Vagina (tissue), 2 donors: Measurements from ENCODE around the gene TMEM179. TPM values are rescaled to one million over a fixed set of nuclear protein-coding genes. Genes with fewer than 3 reads are reported as not detected.

Experiments
- DNase-seq, 2 donors: peaks; one replicate each; pipeline ENCODE4 v3.0.0-alpha.2; 2017; ENCODE audit errors: extremely low spot score in 2 of 2
- H3K27ac ChIP-seq: fragments of 200-600 bp; sonication (generic); one replicate; pipeline ENCODE4 v1.5.1; 2019
- H3K27me3 ChIP-seq: fragments of 200-600 bp; sonication (generic); one replicate; pipeline ENCODE4 v1.5.1; 2019
- H3K36me3 ChIP-seq, 2 donors: fragments of 200-600 bp; sonication (generic); one replicate each; pipeline ENCODE4 v1.5.1; 2017 to 2019
- H3K4me1 ChIP-seq: fragments of 200-600 bp; sonication (generic); one replicate; pipeline ENCODE4 v1.5.1; 2019
- H3K4me3 ChIP-seq, 2 donors: fragments of 200-600 bp; sonication (generic); 1 replicate in 1 of 2; 2 replicates in 1 of 2; pipeline ENCODE4 v1.5.1; 2016 to 2019
- H3K9me3 ChIP-seq: fragments of 200-600 bp; sonication (generic); one replicate; pipeline ENCODE4 v1.5.1; 2019
- POLR2A ChIP-seq, 2 donors: fragments of 450-650 bp; IDR thresholded peaks; one replicate each; pipeline ENCODE4 v1.6.1; 2017; ENCODE audit warnings: antibody characterized with exemption in 2 of 2, mild to moderate bottlenecking in 2 of 2, moderate library complexity in 2 of 2
- POLR2AphosphoS5 ChIP-seq, 2 donors: sonication (generic); formaldehyde crosslinking; IDR thresholded peaks; one replicate each; pipeline ENCODE4 v1.9.0; 2017; ENCODE audit warnings: antibody characterized with exemption in 2 of 2, mild to moderate bottlenecking in 2 of 2, low read depth in 1 of 2; ENCODE audit not compliant: insufficient read depth in 1 of 2
- intact Hi-C: fragments of 100-400 bp; cut with DNase I; formaldehyde crosslinking; loops from one replicate; pipeline ENCODE4 v1.15.1; 2023
- total RNA-seq: library from RNA; depleted of rRNA; stranded (reverse); fragments of >200 nt; gene quantifications from one replicate; pipeline ENCODE4 v1.2.3, GENCODE V29; 2016
- TF ChIP-seq, protein P1 (sequence below), 3 experiments: fragments of 450-650 bp in 2 of 3; fragments of 200-600 bp in 1 of 3; sonication (generic) in 1 of 3; IDR thresholded peaks; one replicate each; pipeline ENCODE4 v1.5.1; 2017 to 2019; ENCODE audit warnings: antibody characterized with exemption in 3 of 3, mild to moderate bottlenecking in 2 of 3, moderate library complexity in 2 of 3

The TMEM179 gene
- total RNA-seq, 1 donor from 2014 or later: 7.9 TPM

DNA sequence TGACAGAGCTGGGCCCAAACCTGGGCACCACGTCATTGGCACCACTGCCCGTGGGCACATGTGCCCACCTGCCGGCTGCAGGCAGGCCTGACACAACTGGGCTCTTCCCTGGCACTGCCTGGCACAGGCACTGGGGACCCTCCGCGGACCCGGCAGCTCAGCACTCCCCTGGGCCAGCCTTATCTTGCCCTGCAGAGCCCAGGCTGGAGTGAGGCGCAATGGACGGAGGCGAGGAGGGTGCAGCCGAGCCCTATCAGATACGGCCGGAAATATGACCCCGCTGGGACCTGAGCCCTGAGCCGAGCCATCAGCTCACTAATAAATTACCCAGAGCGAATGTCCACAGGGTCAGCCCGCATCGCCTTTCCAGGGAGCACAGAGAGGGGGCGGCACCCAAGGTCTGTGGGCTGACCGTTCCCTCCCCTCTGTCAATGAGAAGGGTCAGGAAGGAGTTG, 26.7 kb downstream of the TMEM179 start:
- Histone ChIP-seq H3K4me1 (no peaks in the 10 kb centered on the region), H3K36me3 (no peaks in the 10 kb centered on the region), H3K4me3 (no peak overlapping the region), H3K27me3 (no peaks in the 10 kb centered on the region), H3K9me3 (no peaks in the 10 kb centered on the region), H3K27ac (no peak overlapping the region)
- no peak for DNase-seq
- TF ChIP-seq POLR2AphosphoS5 (IDR thresholded peaks at IDR 0.05; ENCODE audit: insufficient read depth in 1 of 2, low read depth in 1 of 2): no peak
- TF ChIP-seq, protein P1, sequence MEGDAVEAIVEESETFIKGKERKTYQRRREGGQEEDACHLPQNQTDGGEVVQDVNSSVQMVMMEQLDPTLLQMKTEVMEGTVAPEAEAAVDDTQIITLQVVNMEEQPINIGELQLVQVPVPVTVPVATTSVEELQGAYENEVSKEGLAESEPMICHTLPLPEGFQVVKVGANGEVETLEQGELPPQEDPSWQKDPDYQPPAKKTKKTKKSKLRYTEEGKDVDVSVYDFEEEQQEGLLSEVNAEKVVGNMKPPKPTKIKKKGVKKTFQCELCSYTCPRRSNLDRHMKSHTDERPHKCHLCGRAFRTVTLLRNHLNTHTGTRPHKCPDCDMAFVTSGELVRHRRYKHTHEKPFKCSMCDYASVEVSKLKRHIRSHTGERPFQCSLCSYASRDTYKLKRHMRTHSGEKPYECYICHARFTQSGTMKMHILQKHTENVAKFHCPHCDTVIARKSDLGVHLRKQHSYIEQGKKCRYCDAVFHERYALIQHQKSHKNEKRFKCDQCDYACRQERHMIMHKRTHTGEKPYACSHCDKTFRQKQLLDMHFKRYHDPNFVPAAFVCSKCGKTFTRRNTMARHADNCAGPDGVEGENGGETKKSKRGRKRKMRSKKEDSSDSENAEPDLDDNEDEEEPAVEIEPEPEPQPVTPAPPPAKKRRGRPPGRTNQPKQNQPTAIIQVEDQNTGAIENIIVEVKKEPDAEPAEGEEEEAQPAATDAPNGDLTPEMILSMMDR (IDR thresholded peaks at IDR 0.05): no peak
- no peak for TF ChIP-seq POLR2A (IDR thresholded peaks at IDR 0.05)
- intact Hi-C loops: no loop called here

DNA sequence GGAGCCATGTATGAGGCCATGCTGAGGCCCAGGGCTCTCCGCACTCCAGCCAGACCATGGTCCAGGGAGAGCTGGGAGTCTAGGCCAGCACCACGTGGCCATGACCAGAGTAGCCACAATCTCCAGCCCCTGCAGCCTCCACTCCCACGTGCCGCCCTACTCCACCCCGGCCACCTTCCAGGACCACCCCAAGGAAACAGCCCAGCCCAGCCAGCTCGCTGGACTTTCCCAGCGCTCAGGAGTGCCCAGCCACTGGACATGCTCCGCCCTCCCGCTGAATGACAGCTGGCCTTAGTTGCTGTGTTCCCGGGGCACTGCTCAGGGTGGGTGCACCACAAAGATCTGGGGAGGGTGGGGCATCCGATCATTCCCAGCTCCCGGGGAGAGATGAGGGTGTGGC, 27.1 kb downstream of the TMEM179 start:
- no peaks in the 10 kb centered on the region for H3K27me3 ChIP-seq
- TF ChIP-seq POLR2A (IDR thresholded peaks at IDR 0.05): no peak
- TF ChIP-seq, protein P1 (IDR thresholded peaks at IDR 0.05): no peak
- no peak for TF ChIP-seq POLR2AphosphoS5 (IDR thresholded peaks at IDR 0.05; ENCODE audit: insufficient read depth in 1 of 2, low read depth in 1 of 2)

DNA sequence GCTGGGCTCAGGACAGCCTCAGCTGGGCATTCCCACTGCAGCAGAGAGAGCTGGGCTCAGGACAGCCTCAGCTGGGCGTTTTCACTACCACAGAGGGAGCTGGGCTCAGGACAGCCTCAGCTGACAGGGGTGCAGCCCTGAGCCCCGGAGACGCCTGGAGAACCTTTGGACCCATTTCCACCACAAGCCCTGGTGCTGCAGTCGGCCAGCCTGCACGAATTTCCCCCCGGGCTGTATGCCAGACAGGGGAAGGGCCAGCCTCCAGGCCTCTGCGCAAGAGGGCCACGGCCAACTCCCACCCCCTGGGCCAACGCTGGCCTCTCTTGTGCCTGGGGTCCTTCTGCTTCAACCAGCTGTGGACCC, 27.6 kb downstream of the TMEM179 start:
- no peak for DNase-seq
- no peak overlapping the region for H3K4me3 ChIP-seq
- no peak for TF ChIP-seq POLR2A (IDR thresholded peaks at IDR 0.05)
- TF ChIP-seq, protein P1 (IDR thresholded peaks at IDR 0.05): no peak
- TF ChIP-seq POLR2AphosphoS5 (IDR thresholded peaks at IDR 0.05; ENCODE audit: insufficient read depth in 1 of 2, low read depth in 1 of 2): no peak
- H3K27ac ChIP-seq: no peak overlapping the region
- intact Hi-C loops: no loop called here
- no peaks in the 10 kb centered on the region for H3K9me3 ChIP-seq
- H3K36me3 ChIP-seq: no peaks in the 10 kb centered on the region
- H3K4me1 ChIP-seq: no peaks in the 10 kb centered on the region
- no peaks in the 10 kb centered on the region for H3K27me3 ChIP-seq

More for the DNA sequence above, 27.1 kb downstream of the TMEM179 start:
- Histone ChIP-seq H3K9me3 (no peaks in the 10 kb centered on the region), H3K36me3 (no peaks in the 10 kb centered on the region), H3K27ac (no peak overlapping the region), H3K4me1 (no peaks in the 10 kb centered on the region), H3K4me3 (no peak overlapping the region)
- no peak for DNase-seq
- intact Hi-C loops: no loop called here

DNA sequence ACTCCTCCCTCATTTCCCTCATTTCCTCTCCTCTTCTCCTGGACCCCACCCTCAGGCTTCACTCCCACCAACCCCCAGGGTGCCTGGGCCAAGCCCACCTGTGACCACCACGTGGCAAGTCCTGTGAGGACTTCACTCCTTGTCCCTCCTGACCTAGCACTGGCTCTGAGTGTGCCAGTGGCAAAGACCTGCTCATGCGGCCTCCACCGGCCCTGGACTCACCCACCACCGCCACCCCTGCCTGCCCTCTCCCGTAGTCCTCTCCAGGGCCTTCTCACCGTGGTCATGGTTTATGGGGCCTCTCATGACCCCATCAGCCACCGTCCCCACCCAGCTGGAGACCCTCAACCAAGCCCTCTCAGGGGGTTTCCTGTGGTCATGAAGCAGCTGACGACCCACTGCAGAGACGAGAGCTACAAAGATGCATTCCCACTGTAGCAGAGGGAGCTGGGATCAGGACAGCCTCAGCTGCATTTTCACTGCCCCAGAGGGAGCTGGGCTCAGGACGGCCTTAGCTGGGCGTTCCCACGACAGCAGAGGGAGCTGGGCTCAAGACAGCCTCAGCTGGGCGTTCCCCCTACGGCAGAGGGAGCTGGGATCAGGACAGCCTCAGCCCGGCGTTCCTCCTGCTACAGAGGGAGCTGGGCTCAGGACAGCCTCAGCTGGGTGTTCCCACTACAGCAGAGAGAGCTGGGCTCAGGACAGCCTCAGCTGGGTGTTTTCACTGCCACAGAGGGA, 28.2 kb downstream of the TMEM179 start:
- no peaks in the 10 kb centered on the region for H3K36me3 ChIP-seq
- H3K27me3 ChIP-seq: no peaks in the 10 kb centered on the region
- no peaks in the 10 kb centered on the region for H3K4me1 ChIP-seq
- intact Hi-C loops: no loop called here
- no peak for DNase-seq
- no peaks in the 10 kb centered on the region for H3K9me3 ChIP-seq
- H3K27ac ChIP-seq: no peak overlapping the region
- H3K4me3 ChIP-seq: no peak overlapping the region
- TF ChIP-seq POLR2A (IDR thresholded peaks at IDR 0.05) (no peak), POLR2AphosphoS5 (IDR thresholded peaks at IDR 0.05; ENCODE audit: insufficient read depth in 1 of 2, low read depth in 1 of 2) (no peak)
- TF ChIP-seq, protein P1 (IDR thresholded peaks at IDR 0.05): no peak

DNA sequence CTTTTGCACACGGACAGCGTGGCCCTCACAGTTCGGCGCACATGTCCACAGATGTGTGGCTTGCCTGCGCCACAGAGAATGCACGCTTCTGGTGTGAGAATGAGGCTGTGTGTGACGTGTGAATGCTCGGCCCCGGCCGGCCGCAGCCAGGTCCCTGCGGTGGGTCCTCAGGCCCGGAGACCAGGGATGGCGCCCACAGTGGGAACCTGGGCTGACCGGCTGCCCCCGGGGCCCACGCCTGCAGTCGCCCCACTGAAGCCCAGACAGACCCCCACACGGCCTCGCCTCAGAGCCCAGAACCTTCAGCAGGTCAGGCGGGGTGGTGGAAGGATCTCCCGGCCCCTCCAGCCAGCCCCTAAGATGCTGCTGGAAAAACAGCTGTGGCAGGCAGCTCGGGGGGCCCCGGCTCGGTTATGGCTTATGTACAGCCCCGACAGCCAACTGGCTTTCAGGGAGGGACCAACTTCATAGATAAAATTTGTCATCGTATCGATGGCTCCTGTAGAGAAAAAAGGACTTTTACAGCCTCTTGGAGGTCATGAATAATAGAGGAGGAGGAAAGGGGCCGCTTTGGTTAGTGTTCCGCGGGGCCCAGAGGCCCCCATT, 29.5 kb downstream of the TMEM179 start:
- no peak for TF ChIP-seq POLR2AphosphoS5 (IDR thresholded peaks at IDR 0.05; ENCODE audit: insufficient read depth in 1 of 2, low read depth in 1 of 2)
- TF ChIP-seq POLR2A (IDR thresholded peaks at IDR 0.05): no peak
- TF ChIP-seq, protein P1 (IDR thresholded peaks at IDR 0.05): no peak
- no peak for DNase-seq
- intact Hi-C loops: no loop called here
- Histone ChIP-seq H3K27ac (no peak overlapping the region), H3K27me3 (no peaks in the 10 kb centered on the region), H3K36me3 (no peaks in the 10 kb centered on the region), H3K4me3 (no peak overlapping the region), H3K9me3 (no peaks in the 10 kb centered on the region), H3K4me1 (no peaks in the 10 kb centered on the region)
